A549 treated with AZD9567 at 1 μM for 4 hours (cell line): ENCODE data around the gene CDK5R1. TPM values are rescaled to one million over a fixed set of nuclear protein-coding genes. Genes with fewer than 3 reads are reported as not detected.

Experiments used
- total RNA-seq: library from RNA; stranded (reverse); fragments of 200-300 nt; extraction: Qiagen RNA extraction; gene quantifications from 5 replicates; pipeline ENCODE4 v1.2.3, GENCODE V29; 2022; ENCODE audit not compliant: insufficient read depth

The CDK5R1 gene
- 4.4 to 6.6 TPM (median 5.6 TPM) in 5 replicates for total RNA-seq

DNA sequence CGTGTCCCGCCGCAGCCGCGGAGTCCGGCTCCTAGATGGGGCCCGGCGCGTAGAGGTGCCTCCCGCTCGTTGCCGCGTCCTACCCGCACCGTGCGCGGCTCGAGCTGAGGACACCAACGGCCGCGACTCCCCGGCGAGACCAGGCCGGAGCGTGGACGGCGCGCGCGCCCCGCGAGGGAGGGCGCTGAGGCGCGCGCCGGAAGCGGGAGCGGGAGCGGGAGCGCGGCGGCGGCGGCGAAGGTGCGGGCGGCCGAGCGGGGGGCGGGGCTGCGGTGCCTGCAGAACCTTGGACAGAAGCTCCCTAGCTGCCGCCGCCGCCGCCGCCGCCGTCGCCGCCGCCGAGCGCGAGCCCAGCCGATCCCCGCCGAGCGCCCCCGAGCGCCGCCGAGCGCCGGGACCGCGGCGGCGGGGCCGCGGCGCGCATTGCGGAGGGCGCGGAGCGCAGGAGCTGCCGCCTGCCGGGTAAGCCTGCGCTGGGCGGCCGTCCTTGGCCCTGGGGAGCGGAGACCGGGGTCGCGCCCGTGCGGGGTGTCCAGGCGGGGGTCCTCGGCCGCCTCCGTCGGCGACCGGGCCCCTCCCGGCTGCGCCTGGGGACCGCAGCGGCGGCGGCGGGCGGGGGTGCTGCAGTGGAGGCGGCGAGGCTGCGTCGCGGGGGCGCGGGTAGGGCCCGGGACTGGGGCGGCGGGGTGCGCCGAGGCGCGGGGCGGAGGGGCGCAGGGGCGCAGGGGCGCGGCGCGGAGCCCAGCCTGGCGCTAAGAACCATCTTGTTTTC is at the start of gene CDK5R1:
Gene CDK5R1 (plus strand): TSS at position 293 of the 772 bp plus-strand sequence. CDS start 628 bp downstream, outside the sequence.

DNA sequence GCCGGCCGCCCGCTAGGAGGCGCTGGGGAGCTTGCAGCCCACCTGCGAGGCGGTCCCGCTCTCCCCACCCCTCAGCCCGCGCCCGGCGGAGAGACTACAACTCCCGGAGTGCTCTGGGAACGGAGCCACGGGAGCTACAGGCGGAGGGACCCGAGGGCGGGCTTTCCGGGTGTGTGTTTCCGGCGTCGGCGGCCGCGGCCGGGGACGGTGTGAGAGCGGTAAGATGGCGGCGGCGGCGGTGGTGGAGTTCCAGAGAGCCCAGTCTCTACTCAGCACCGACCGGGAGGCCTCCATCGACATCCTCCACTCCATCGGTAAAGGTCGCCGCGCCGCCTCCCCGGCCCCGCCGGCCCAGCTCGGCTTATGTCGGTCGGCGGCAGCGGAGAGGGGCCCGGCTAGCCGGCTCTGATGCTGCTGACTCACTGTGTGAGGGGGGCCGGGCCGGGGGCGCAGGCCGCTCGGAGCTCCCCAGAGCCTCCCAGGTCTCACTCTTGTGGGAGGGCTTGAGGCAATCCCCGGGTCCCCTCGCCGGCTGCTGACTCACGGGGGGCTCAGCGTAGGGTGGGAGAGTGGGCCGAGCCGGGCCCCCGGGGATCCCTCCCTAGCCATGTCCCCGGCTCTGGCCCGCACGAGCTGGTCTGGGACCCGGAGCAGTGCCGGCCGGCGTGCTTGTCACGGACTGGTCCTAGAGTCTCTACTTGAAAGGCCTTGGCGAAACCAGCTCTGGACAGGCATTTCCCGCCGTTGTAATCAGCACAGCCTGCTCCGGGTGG is 42.3 kb upstream of the CDK5R1 start, which contains the start of gene PSMD11:
Gene PSMD11 (plus strand): TSS at position 210 of the 773 bp plus-strand sequence. CDS start 14 bp downstream, at position 224.

Other genes with a start within 250 kb of the CDK5R1 start
- 3.2 to 4.4 TPM (median 3.8 TPM) in 5 replicates for gene RHBDL3, start 221.2 kb upstream of the CDK5R1 start, total RNA-seq
- gene C17orf75, start 144.8 kb upstream of the CDK5R1 start, total RNA-seq, result 17.3 to 29.5 TPM (median 27.8 TPM) in 5 replicates
- 222 to 274 TPM (median 237 TPM) in 5 replicates for gene ZNF207, start 136.8 kb upstream of the CDK5R1 start, total RNA-seq
- 171 to 200 TPM (median 176 TPM) in 5 replicates for gene PSMD11, start 42.5 kb upstream of the CDK5R1 start, total RNA-seq